Heart right ventricle (tissue), 16 donors: Measurements from ENCODE around the gene AP1G1. TPM values are rescaled to one million over a fixed set of nuclear protein-coding genes. Genes with fewer than 3 reads are reported as not detected.
A peak's percentile ranks its signal among the peaks of the same experiment; 100 is the strongest.

ENCODE experiments used
- ATAC-seq, 8 donors: fragments of 200-7000 bp; cut with Tn5 transposase; one replicate each; pipeline ENCODE4 v1.9.1; 2020; ENCODE audit warnings: mild to moderate bottlenecking in 8 of 8, moderate library complexity in 8 of 8, moderate number of reproducible peaks in 1 of 8
- DNase-seq, 2 donors: peaks; one replicate each; pipeline ENCODE4 v3.0.0-alpha.2; 2020
- H3K27ac ChIP-seq, 10 donors: fragments of 200-600 bp; sonication (generic) in 2 of 10; one replicate each; pipeline versions ENCODE4 v1.5.0 to v1.8.0; 2020 to 2022; ENCODE audit warnings: mild to moderate bottlenecking in 3 of 10
- H3K27me3 ChIP-seq, 7 donors: fragments of 200-600 bp; one replicate each; pipeline ENCODE4 v1.8.0; 2021 to 2022; ENCODE audit warnings: mild to moderate bottlenecking in 2 of 7
- H3K36me3 ChIP-seq, 9 donors: fragments of 200-600 bp; sonication (generic) in 1 of 9; one replicate each; pipeline versions ENCODE4 v1.5.0 to v1.8.0; 2020 to 2022; ENCODE audit warnings: mild to moderate bottlenecking in 2 of 9
- H3K4me1 ChIP-seq, 9 donors: fragments of 200-600 bp; sonication (generic) in 1 of 9; one replicate each; pipeline versions ENCODE4 v1.5.0 to v1.8.0; 2020 to 2022; ENCODE audit warnings: mild to moderate bottlenecking in 4 of 9
- H3K4me3 ChIP-seq, 10 donors: fragments of 200-600 bp; sonication (generic) in 2 of 10; one replicate each; pipeline versions ENCODE4 v1.5.0 to v1.8.0; 2020 to 2022; ENCODE audit warnings: mild to moderate bottlenecking in 7 of 10, moderate library complexity in 2 of 10
- H3K9me3 ChIP-seq, 11 donors: fragments of 200-600 bp in 10 of 11; sonication (generic) in 2 of 11; one replicate each; pipeline versions ENCODE4 v1.5.0 to v1.8.0; 2013 to 2022; ENCODE audit warnings: mild to moderate bottlenecking in 2 of 11, control low read depth in 1 of 11, moderate library complexity in 1 of 11
- CTCF ChIP-seq, 9 donors: fragments of 200-600 bp; sonication (generic) in 2 of 9; IDR thresholded peaks; one replicate each; pipeline versions ENCODE4 v1.5.0 to v1.8.0; 2021 to 2022; ENCODE audit warnings: antibody characterized with exemption in 9 of 9, mild to moderate bottlenecking in 5 of 9, moderate library complexity in 1 of 9
- WGBS, 2 donors: extraction: QIAGEN DNeasy Blood & Tissue Kit; methylation state at CpG; one replicate each; pipeline ENCODE4 v1.1.7; 2013; ENCODE audit warnings: inconsistent platforms in 1 of 2; 5-methylcytosine and 5-hydroxymethylcytosine counted together
- intact Hi-C, 10 donors: fragments of 100-400 bp; cut with DNase I; formaldehyde crosslinking; loops; one replicate each; pipeline versions ENCODE4 v1.11.1 to v1.14.2; 2022
- polyA plus RNA-seq, 2 donors: library from polyadenylated mRNA; stranded (reverse); fragments of 200-250 nt; gene quantifications; one replicate each; pipeline ENCODE4 v1.2.3, GENCODE V29; 2013
- total RNA-seq, 10 donors: library from RNA; stranded (reverse); fragmentation: NEBNext Ultra II Directional in 3 of 10; extraction: Animal tissue kit (Norgen Biotek cat#: 25700) in 3 of 10; gene quantifications; one replicate each; pipeline versions ENCODE4 v1.2.1 to v1.2.4, GENCODE V29; 2021 to 2023
- donor health status: Arrhythmogenic right ventricular cardiomyopathy.
- donor health status: ischemic (EF 13 %, LVEDD 7.1; RV severe dilation, severe dysfunction).
- donor health status: healthy with polysubstance abuse.
- donor health status: DM: no; HTN: yes; CAD: no.
- donor health status: DM: no; HTN: no; CAD: no.
- donor health status: ischemic (EF 25% LVEDD 6.9; RV normal size, moderate dysfunction).
- donor health status: ischemic (EF 25% LVEDD 5.7; RV mildly dilated, moderate dysfunction).
- donor health status: healthy.
- donor health status: DM: yes; HTN: yes; CAD: no.
- donor health status: Ischemic cardiomyopathy.
- donor health status: ischemic (EF 35%, LVEDD 5.7; RV mildly dilated, moderate dysfunction).
- donor health status: nonischemic (EF 11% LVEDD 7.7; RV severe dilation, severe dysfunction).
- donor health status: DM: yes; HTN: yes; CAD: no.
- donor health status: PGD.
- donor health status: ischemic (EF 29% LVEDD 5.4; RV normal size, mild dysfunction).
- donor health status: nonischemic (EF 23%, LVEDD 6.1; RV moderate dilation, normal function).

The AP1G1 gene
- total and polyA plus RNA-seq, 12 donors: 12.4 to 53.7 (median 36.1) TPM

- peaks cover 2 to 30% (median 21%) of the 10 kb centered on the region in 9 donors for H3K4me1 ChIP-seq
- H3K9me3 ChIP-seq: no peaks in the 10 kb centered on the region
- H3K36me3 ChIP-seq: peaks cover 0 to 36% (median 18%) of the 10 kb centered on the region in 9 donors
- no peak for TF ChIP-seq CTCF (IDR thresholded peaks at IDR 0.05)
- intact Hi-C loops: no loop called here
- H3K4me3 ChIP-seq: no peak overlapping the region
- DNase-seq: no peak
- no peak for ATAC-seq
- peaks cover 0 to 14% (median 0%) of the 10 kb centered on the region in 7 donors for H3K27me3 ChIP-seq
- H3K27ac ChIP-seq: peak overlapping the region in 1 of 10 donors; percentile 16
- 84 to 87% methylated on average over 8 of the region's 8 CpGs for WGBS, 2 donors
Observed at GRCh38 chr16:71727551-71728324, 80.9 kb downstream of the AP1G1 start.

GRCh38 chr16:71726476-71727315 is 81.9 kb downstream of the AP1G1 start:
- no peak for TF ChIP-seq CTCF (IDR thresholded peaks at IDR 0.05)
- Histone ChIP-seq H3K27me3 (peaks cover 0 to 14% (median 0%) of the 10 kb centered on the region in 7 donors), H3K36me3 (peaks cover 0 to 25% (median 8%) of the 10 kb centered on the region in 9 donors), H3K27ac (peak overlapping the region in 3 of 10 donors; percentile 3 to 41 (median 6)), H3K4me3 (no peak overlapping the region), H3K4me1 (peaks cover 2 to 37% (median 28%) of the 10 kb centered on the region in 9 donors), H3K9me3 (no peaks in the 10 kb centered on the region)
- 51 to 62% methylated on average over 4 of the region's 4 CpGs for WGBS, 2 donors
- no peak for DNase-seq
- ATAC-seq: no peak
- intact Hi-C loops: no loop called here

- Histone ChIP-seq H3K4me3 (peak within 1 kb of the TSS; percentile 40 to 87 (median 83)), H3K27ac (peak within 1 kb of the TSS; percentile 50 to 94 (median 86)), H3K27me3 (peaks cover 0 to 14% (median 0%) of the 10 kb centered on the region in 7 donors), H3K36me3 (peaks cover 0 to 5% (median 0%) of the 10 kb centered on the region in 9 donors), H3K9me3 (no peaks in the 10 kb centered on the region), H3K4me1 (peaks cover 2 to 37% (median 28%) of the 10 kb centered on the region in 9 donors)
- ATAC-seq: peak in 1 of 8 donors; percentile 7
- no peak for DNase-seq
- 30 to 33% methylated on average over 10 of the region's 10 CpGs for WGBS, 2 donors
- intact Hi-C loops: loop anchor here in 1 of 10 donors (5.0 kb wide), 1 partner anchor 168 kb away; no protein-coding TSS in a partner anchor
- TF ChIP-seq CTCF (IDR thresholded peaks at IDR 0.05): no peak
Observed at GRCh38 chr16:71724320-71724751, 84.3 kb downstream of the AP1G1 start, which contains the start of gene PHLPP2. Gene PHLPP2, minus strand, starts transcription at chr16:71724701. Its CDS starts 9,906 bp downstream, at chr16:71714795.
